Activated CD8-positive, alpha-beta T cell treated with anti-CD3 and anti-CD28 coated beads for 36 hours (primary cell): ENCODE results near the gene TEX44. TPM values are rescaled to one million over a fixed set of nuclear protein-coding genes. Genes with fewer than 3 reads are reported as not detected.
"Not testable (repeated sequence)": the region's sequence is repeated elsewhere in the genome, so short reads cannot be mapped to it uniquely, and the experiment has no call there.

ENCODE experiments used
- ATAC-seq: fragments of 200-7000 bp; cut with Tn5 transposase; one replicate; pipeline ENCODE4 v1.10.0; 2021; ENCODE audit warnings: mild to moderate bottlenecking, moderate library complexity
- CTCF ChIA-PET: fragments of 350-600 bp; sonication (Branson Sonifier 250); formaldehyde crosslinking; loops from one replicate; lab custom pipeline; 2021; ENCODE audit warnings: antibody characterized with exemption; lab: Charles Lee
- POLR2A ChIA-PET: fragments of 350-600 bp; sonication (Branson Sonifier 250); formaldehyde crosslinking; loops from one replicate; lab custom pipeline; 2021; ENCODE audit warnings: antibody characterized with exemption; lab: Charles Lee
- DNase-seq: peaks from one replicate; pipeline ENCODE4 v3.0.0-alpha.2; 2020
- H3K27ac Mint-ChIP-seq: one replicate; pipeline ENCODE4 v1.8.0; 2021; ENCODE audit warnings: mild to moderate bottlenecking, mixed read lengths
- H3K27me3 Mint-ChIP-seq: one replicate; pipeline ENCODE4 v1.8.0; 2021; ENCODE audit warnings: mixed read lengths
- H3K36me3 Mint-ChIP-seq: one replicate; pipeline ENCODE4 v1.8.0; 2021; ENCODE audit warnings: low read depth, mixed read lengths
- H3K4me1 Mint-ChIP-seq: one replicate; pipeline ENCODE4 v1.8.0; 2021; ENCODE audit warnings: low read depth, mixed read lengths
- H3K4me3 Mint-ChIP-seq: one replicate; pipeline ENCODE4 v1.8.0; 2021; ENCODE audit warnings: mild to moderate bottlenecking, moderate library complexity, mixed read lengths
- H3K9me3 Mint-ChIP-seq: one replicate; pipeline ENCODE4 v1.8.0; 2021; ENCODE audit warnings: mixed read lengths
- CTCF ChIP-seq: fragments of 200-600 bp; IDR thresholded peaks from one replicate; pipeline ENCODE4 v1.8.0; 2022; ENCODE audit warnings: antibody characterized with exemption, mild to moderate bottlenecking
- intact Hi-C: fragments of 100-400 bp; cut with micrococcal nuclease; formaldehyde crosslinking; loops from one replicate; pipeline ENCODE4 v1.10.0; 2022
- total RNA-seq, 2 experiments: library from RNA; stranded (reverse); gene quantifications; one replicate each; pipeline ENCODE4 v1.2.3, GENCODE V29; 2021

Gene TEX44
- total RNA-seq, 2 experiments from 2014 or later, result not detected

DNA sequence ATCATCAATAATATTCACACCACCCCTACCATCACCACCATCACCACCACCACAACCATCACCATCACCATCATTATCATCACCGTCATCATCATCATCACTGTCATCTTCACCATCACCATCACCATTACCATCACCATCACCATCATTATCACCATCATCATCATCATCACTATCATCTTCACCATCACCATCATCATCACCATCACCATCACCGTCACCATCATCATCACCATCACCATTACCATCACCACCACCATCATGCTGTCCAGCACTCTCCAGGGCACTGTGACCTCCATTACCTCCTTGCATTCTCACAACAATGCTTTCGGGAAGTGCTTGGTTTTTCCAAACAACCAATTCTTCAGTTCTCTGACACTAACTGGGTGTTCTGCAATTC lies 13.1 kb upstream of the TEX44 start:
- Mint-ChIP-seq H3K27me3 (peaks cover 3% of the 10 kb centered on the region), H3K9me3 (peaks cover 2% of the 10 kb centered on the region), H3K4me1 (no peaks in the 10 kb centered on the region), H3K4me3 (no peak overlapping the region), H3K27ac (no peak overlapping the region), H3K36me3 (no peaks in the 10 kb centered on the region)
- ATAC-seq (no peak), DNase-seq (no peak)
- CTCF ChIA-PET, result no interaction called here
- intact Hi-C loops, result no loop called here
- POLR2A ChIA-PET, result no interaction called here
- TF ChIP-seq CTCF, result no peak

DNA sequence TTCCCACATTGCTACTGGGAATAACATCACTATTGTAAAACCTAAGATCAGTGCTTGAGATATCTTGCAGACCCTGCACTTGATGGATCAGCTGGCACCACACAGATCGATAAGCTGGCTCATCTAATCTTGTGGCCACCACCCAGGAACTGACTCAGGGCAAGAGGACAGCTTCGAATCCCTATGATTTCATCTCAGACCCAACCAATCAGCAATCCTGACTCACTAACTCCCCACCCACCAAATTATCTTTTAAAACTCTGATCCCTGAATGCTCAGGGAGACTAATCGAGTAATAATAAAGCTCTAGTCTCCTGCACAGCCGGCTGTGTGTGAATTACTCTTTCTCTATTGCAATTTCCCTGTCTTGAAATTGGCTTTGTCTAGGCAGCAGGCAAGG lies 11.3 kb upstream of the TEX44 start:
- intact Hi-C loops, result no loop called here
- no peak overlapping the region for H3K27ac Mint-ChIP-seq
- peaks cover 2% of the 10 kb centered on the region for H3K9me3 Mint-ChIP-seq
- DNase-seq, result no peak
- H3K27me3 Mint-ChIP-seq, result peaks cover 3% of the 10 kb centered on the region
- H3K36me3 Mint-ChIP-seq, result no peaks in the 10 kb centered on the region
- ChIA-PET POLR2A (no interaction called here), CTCF (interaction anchor here (0.9 to 1.3 kb wide), 3 partner anchors 8 to 64 kb away, joined by 3 to 5 read pairs (median 3); no protein-coding TSS in a partner anchor)
- no peaks in the 10 kb centered on the region for H3K4me1 Mint-ChIP-seq
- ATAC-seq, result no peak
- no peak for TF ChIP-seq CTCF
- no peak overlapping the region for H3K4me3 Mint-ChIP-seq

DNA sequence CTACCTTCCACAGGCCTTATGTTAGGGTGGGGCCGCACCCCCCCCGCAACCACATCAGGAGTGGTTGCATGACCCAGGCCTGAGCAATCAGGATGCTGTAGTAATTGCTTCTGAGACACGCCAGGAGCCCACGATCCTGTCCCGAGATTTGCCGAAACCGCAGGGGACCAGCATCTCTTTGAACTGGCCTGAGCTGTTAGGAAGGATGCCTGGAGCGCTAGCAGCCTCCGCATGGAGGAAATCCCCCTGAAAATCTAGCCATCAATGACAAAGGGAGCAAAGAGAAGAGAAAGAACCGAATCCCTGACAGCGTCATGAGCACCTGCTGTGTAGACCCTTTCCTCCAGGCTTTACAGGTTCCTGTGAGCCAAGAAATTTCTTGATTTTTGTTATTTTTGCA lies 8.7 kb upstream of the TEX44 start:
- Mint-ChIP-seq H3K9me3 (peaks cover 2% of the 10 kb centered on the region), H3K27ac (no peak overlapping the region), H3K36me3 (no peaks in the 10 kb centered on the region), H3K27me3 (peaks cover 3% of the 10 kb centered on the region), H3K4me3 (no peak overlapping the region), H3K4me1 (no peaks in the 10 kb centered on the region)
- CTCF ChIA-PET, result interaction anchor here (1.2 to 3.8 kb wide), 2 partner anchors 17 to 20 kb away, joined by 3 to 16 read pairs; no protein-coding TSS in a partner anchor
- no peak for DNase-seq
- no peak for ATAC-seq
- POLR2A ChIA-PET, result no interaction called here
- intact Hi-C loops, result no loop called here
- no peak for TF ChIP-seq CTCF

- intact Hi-C loops, H3K9me3 Mint-ChIP-seq, H3K4me3 Mint-ChIP-seq, POLR2A ChIA-PET, H3K27me3 Mint-ChIP-seq, H3K4me1 Mint-ChIP-seq, H3K27ac Mint-ChIP-seq, ATAC-seq, H3K36me3 Mint-ChIP-seq, DNase-seq: not testable (repeated sequence)
- CTCF ChIA-PET, result interaction anchor here (0.7 to 6.7 kb wide), 2 partner anchors 11 to 14 kb away, joined by 3 to 50 read pairs; no protein-coding TSS in a partner anchor
These were observed 4.9 kb upstream of the TEX44 start for GRCh38 chr2:231587744-231588143.

DNA sequence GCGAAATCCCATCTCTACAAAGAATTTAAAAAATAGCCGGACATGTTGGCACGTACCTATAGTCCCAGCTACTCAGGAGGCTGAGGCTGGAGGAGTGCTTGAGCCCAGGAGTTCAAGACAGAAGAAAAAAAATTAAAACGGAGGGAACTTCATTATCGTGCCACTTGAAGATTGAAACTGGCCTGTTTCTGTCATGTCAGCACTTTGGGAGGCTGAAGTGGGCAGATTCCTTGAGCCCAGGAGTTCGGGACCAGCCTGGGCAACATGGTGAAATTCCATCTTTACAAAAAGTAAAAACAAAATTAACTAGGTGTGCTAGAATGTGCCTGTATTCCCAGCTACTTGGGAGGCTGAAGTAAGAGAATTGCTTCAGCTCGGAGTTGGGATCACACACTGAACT lies 3.0 kb upstream of the TEX44 start:
- Mint-ChIP-seq H3K4me1 (no peaks in the 10 kb centered on the region), H3K27me3 (no peaks in the 10 kb centered on the region), H3K9me3 (no peaks in the 10 kb centered on the region), H3K4me3 (no peak overlapping the region), H3K27ac (no peak overlapping the region), H3K36me3 (no peaks in the 10 kb centered on the region)
- ChIA-PET CTCF (interaction anchor here (0.8 to 6.7 kb wide), 5 partner anchors 9 to 72 kb away, joined by 3 to 50 read pairs (median 4); no protein-coding TSS in a partner anchor), POLR2A (no interaction called here)
- ATAC-seq (no peak), DNase-seq (no peak)
- intact Hi-C loops, result no loop called here
- no peak for TF ChIP-seq CTCF
